ENCODE measurements around the gene ESPN.

ESPN gene

DNA sequence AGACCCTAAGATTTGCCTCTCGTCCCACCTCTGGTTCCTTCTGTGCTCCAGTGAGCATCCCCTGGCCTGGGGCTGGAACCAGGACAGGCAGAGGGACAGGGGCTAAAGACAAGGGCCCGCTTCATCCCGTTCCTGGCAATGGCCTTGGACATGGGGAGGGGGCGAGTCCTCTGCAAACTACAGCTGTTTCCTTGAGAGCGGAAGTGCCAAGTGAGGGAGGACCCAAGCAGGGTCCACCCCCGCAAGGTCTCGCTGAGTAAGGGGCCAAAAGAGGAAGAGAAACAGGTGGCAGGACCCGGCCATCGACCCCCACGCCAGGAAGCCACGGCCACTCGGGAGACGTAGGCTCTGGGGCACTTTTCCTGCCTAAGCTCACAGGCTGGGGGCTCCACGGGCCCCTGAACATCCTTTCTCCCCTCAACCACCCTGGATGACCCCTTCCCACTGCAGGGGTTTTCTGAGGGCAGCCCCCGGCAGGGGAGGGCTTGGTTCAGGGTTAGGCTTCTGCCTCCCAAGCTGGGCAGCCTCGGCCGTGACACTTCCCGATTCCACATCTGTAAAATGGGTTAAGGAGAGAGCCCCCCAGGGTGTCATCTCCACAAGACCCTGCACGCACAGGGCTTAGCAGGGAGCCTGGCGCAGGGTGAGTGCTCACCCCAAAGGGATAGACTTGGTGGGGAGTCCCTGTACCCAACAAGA lies 84.8 kb downstream of the ESPN start:
- CTCF ChIA-PET = interaction anchor here (0.9 kb wide), 1 partner anchor 26 kb away, joined by 3 read pairs; no protein-coding TSS in a partner anchor
- DNase-seq (ENCODE audit: low read depth, low spot score) = no peak
- TF ChIP-seq CTCF (IDR thresholded peaks at IDR 0.05; ENCODE audit: insufficient read depth, low read length, missing control alignments) = no peak
- H3K4me3 ChIP-seq (ENCODE audit: low read depth, low read length) = no peak overlapping the region
- POLR2A ChIA-PET = no interaction called here

DNA sequence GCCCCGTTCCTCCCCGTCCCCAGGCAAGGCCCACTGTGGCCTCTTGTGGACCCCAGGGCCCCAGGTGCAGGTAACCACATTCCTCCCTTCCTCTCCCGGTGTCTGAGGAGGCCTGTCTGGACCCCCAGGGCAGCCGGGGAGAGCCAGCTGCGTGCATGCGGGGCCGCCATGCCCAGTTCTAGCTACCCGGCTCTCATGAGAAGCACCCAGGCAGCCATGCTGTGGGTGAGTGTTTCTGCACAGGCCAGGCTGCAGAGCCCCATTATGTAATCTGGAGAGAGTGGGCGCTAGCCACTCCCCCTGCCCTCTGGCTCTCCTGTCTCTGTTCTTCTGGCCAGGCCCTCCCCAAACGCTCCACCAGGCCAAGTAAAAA lies 85.3 kb downstream of the ESPN start:
- no peak for TF ChIP-seq CTCF (IDR thresholded peaks at IDR 0.05; ENCODE audit: insufficient read depth, low read length, missing control alignments)
- ChIA-PET CTCF (no interaction called here), POLR2A (no interaction called here)
- no peak for DNase-seq (ENCODE audit: low read depth, low spot score)
- H3K4me3 ChIP-seq (ENCODE audit: low read depth, low read length) = no peak overlapping the region

GRCh38 chr1:6510493-6510892 lies 85.9 kb downstream of the ESPN start:
- TF ChIP-seq CTCF (IDR thresholded peaks at IDR 0.05; ENCODE audit: insufficient read depth, low read length, missing control alignments) = no peak
- POLR2A ChIA-PET = no interaction called here
- no peak for DNase-seq (ENCODE audit: low read depth, low spot score)
- H3K4me3 ChIP-seq (ENCODE audit: low read depth, low read length) = no peak overlapping the region
- CTCF ChIA-PET = interaction anchor here (0.9 kb wide), 1 partner anchor 22 kb away, joined by 4 read pairs; no protein-coding TSS in a partner anchor
